Esophagus muscularis mucosa (tissue), 4 donors: ENCODE measurements around the gene LRRC45. TPM values are rescaled to one million over a fixed set of nuclear protein-coding genes. Genes with fewer than 3 reads are reported as not detected.

Source experiments
- DNase-seq: peaks from one replicate; pipeline ENCODE4 v3.0.0-alpha.2; 2017; ENCODE audit errors: extremely low spot score
- H3K27ac ChIP-seq, 4 donors: fragments of 200-600 bp; sonication (generic); replicated peaks in 1 of 4; 1 replicate in 3 of 4; 2 replicates in 1 of 4; pipeline ENCODE4 v1.5.1; 2016 to 2019; ENCODE audit warnings: mild to moderate bottlenecking in 1 of 4
- H3K27me3 ChIP-seq, 4 donors: fragments of 200-600 bp; sonication (generic); one replicate each; pipeline versions ENCODE4 v1.5.1 to v1.6.0; 2016 to 2019
- H3K36me3 ChIP-seq, 4 donors: fragments of 200-600 bp; sonication (generic); one replicate each; pipeline ENCODE4 v1.5.1; 2016 to 2019
- H3K4me1 ChIP-seq, 4 donors: fragments of 200-600 bp; sonication (generic); one replicate each; pipeline ENCODE4 v1.5.1; 2016 to 2019
- H3K4me3 ChIP-seq, 4 donors: fragments of 200-600 bp; sonication (generic); 1 replicate in 2 of 4; 2 replicates in 2 of 4; pipeline ENCODE4 v1.5.1; 2016 to 2019; ENCODE audit warnings: mild to moderate bottlenecking in 4 of 4, moderate library complexity in 1 of 4
- H3K9me3 ChIP-seq, 4 donors: fragments of 200-600 bp; sonication (generic); 1 replicate in 3 of 4; 2 replicates in 1 of 4; pipeline ENCODE4 v1.5.1; 2016 to 2019
- CTCF ChIP-seq, 3 experiments: fragments of 200-600 bp in 2 of 3; fragments of 450-650 bp in 1 of 3; sonication (generic) in 2 of 3; IDR thresholded peaks; one replicate each; pipeline ENCODE4 v1.5.1; 2017 to 2019; ENCODE audit warnings: antibody characterized with exemption in 3 of 3, mild to moderate bottlenecking in 2 of 3, moderate library complexity in 1 of 3
- EP300 ChIP-seq: sonication (generic); formaldehyde crosslinking; IDR thresholded peaks from one replicate; pipeline ENCODE4 v1.6.1; 2017; ENCODE audit warnings: antibody characterized with exemption
- POLR2A ChIP-seq: fragments of 450-650 bp; IDR thresholded peaks from one replicate; pipeline ENCODE4 v1.6.1; 2017; ENCODE audit warnings: antibody characterized with exemption, moderate library complexity, mild to moderate bottlenecking, low read depth
- POLR2AphosphoS5 ChIP-seq, 2 donors: sonication (generic); formaldehyde crosslinking; IDR thresholded peaks; one replicate each; pipeline ENCODE4 v1.6.1; 2017; ENCODE audit warnings: antibody characterized with exemption in 2 of 2
- WGBS: methylation state at CpG from one replicate; pipeline ENCODE4 v1.1.5; 2018; 5-methylcytosine and 5-hydroxymethylcytosine counted together
- intact Hi-C: fragments of 100-400 bp; cut with DNase I; formaldehyde crosslinking; loops from one replicate; pipeline ENCODE4 v1.15.1; 2023
- total RNA-seq, 4 donors: library from RNA; depleted of rRNA; stranded (reverse); fragments of >200 nt; gene quantifications; one replicate each; pipeline versions ENCODE4 v1.1.0 to v1.2.1, GENCODE V29; 2016

Gene LRRC45
- 10 to 100 TPM in 2 of 4 donors, 1 to 10 TPM in 2; 6.6 to 15.8 (median 11.5) TPM for total RNA-seq

- TF ChIP-seq POLR2AphosphoS5 (IDR thresholded peaks at IDR 0.05): peak in 1 of 2 donors; percentile 73
- peak in 1 of 3 experiments; percentile 39 for TF ChIP-seq CTCF (IDR thresholded peaks at IDR 0.05)
- no peak for TF ChIP-seq POLR2A
- intact Hi-C loops: no loop called here
- no peaks in the 10 kb centered on the region for H3K9me3 ChIP-seq
- WGBS: 0% methylated on average over 16 of the region's 42 CpGs
- peaks cover 26 to 50% (median 38%) of the 10 kb centered on the region in 4 donors for H3K4me1 ChIP-seq
- H3K27ac ChIP-seq: peak within 1 kb of the TSS; percentile 64 to 83 (median 75)
- H3K27me3 ChIP-seq: no peaks in the 10 kb centered on the region
- peak; percentile 100 for DNase-seq
- peak within 1 kb of the TSS; percentile 83 to 96 (median 86) for H3K4me3 ChIP-seq
- peaks cover 0 to 35% (median 19%) of the 10 kb centered on the region in 4 donors for H3K36me3 ChIP-seq
Measured at GRCh38 chr17:82022981-82023446, at the start of gene LRRC45. TSS of gene LRRC45 (plus strand) at chr17:82023305. CDS start at chr17:82023644, 339 bp downstream.

- intact Hi-C loops: no loop called here
- TF ChIP-seq POLR2A (no peak), EP300 (no peak), CTCF (IDR thresholded peaks at IDR 0.05) (no peak), POLR2AphosphoS5 (IDR thresholded peaks at IDR 0.05) (no peak)
- Histone ChIP-seq H3K9me3 (peaks cover 0 to 4% (median 0%) of the 10 kb centered on the region in 4 donors), H3K4me3 (no peak overlapping the region), H3K4me1 (peaks cover 7 to 21% (median 17%) of the 10 kb centered on the region in 4 donors), H3K27me3 (peaks cover 0 to 19% (median 0%) of the 10 kb centered on the region in 4 donors), H3K27ac (no peak overlapping the region), H3K36me3 (no peaks in the 10 kb centered on the region)
- no peak for DNase-seq
Measured at GRCh38 chr17:81973432-81973831, 49.7 kb upstream of the LRRC45 start.

GRCh38 chr17:81976332-81977210 lies 46.5 kb upstream of the LRRC45 start:
- peaks cover 0 to 18% (median 14%) of the 10 kb centered on the region in 4 donors for H3K36me3 ChIP-seq
- peaks cover 11 to 26% (median 22%) of the 10 kb centered on the region in 4 donors for H3K4me1 ChIP-seq
- TF ChIP-seq EP300 (no peak), CTCF (IDR thresholded peaks at IDR 0.05) (no peak), POLR2A (no peak), POLR2AphosphoS5 (IDR thresholded peaks at IDR 0.05) (no peak)
- H3K4me3 ChIP-seq: peak overlapping the region; percentile 78 to 94 (median 88)
- intact Hi-C loops: no loop called here
- peaks cover 0 to 4% (median 0%) of the 10 kb centered on the region in 4 donors for H3K9me3 ChIP-seq
- no peak for DNase-seq
- peaks cover 0 to 6% (median 0%) of the 10 kb centered on the region in 4 donors for H3K27me3 ChIP-seq
- WGBS: 23% methylated on average over 17 of the region's 30 CpGs
- H3K27ac ChIP-seq: peak overlapping the region; percentile 90 to 96 (median 93)

GRCh38 chr17:81977211-81977808 lies 45.8 kb upstream of the LRRC45 start, which contains the start of gene ASPSCR1:
TSS of gene ASPSCR1 (plus strand) at chr17:81977629. CDS start at chr17:81977647, 18 bp downstream.
- H3K4me1 ChIP-seq: peaks cover 11 to 26% (median 22%) of the 10 kb centered on the region in 4 donors
- H3K36me3 ChIP-seq: peaks cover 0 to 20% (median 15%) of the 10 kb centered on the region in 4 donors
- H3K4me3 ChIP-seq: peak within 1 kb of the TSS; percentile 78 to 94 (median 88)
- peak within 1 kb of the TSS; percentile 90 to 96 (median 93) for H3K27ac ChIP-seq
- DNase-seq: peak; percentile 96
- peaks cover 0 to 6% (median 0%) of the 10 kb centered on the region in 4 donors for H3K27me3 ChIP-seq
- peaks cover 0 to 4% (median 0%) of the 10 kb centered on the region in 4 donors for H3K9me3 ChIP-seq
- intact Hi-C loops: no loop called here
- WGBS: under 1% methylated on average over 17 of the region's 76 CpGs
- TF ChIP-seq EP300 (no peak), POLR2AphosphoS5 (IDR thresholded peaks at IDR 0.05) (peak; percentile 71 to 87), CTCF (IDR thresholded peaks at IDR 0.05) (no peak), POLR2A (peak; percentile 49)
